Activated naive CD4-positive, alpha-beta T cell treated with anti-CD3 and anti-CD28 coated beads for 36 hours (primary cell): ENCODE data around the gene HS6ST2. TPM values are rescaled to one million over a fixed set of nuclear protein-coding genes. Genes with fewer than 3 reads are reported as not detected.

Experiments
- CTCF ChIA-PET: fragments of 350-600 bp; sonication (Branson Sonifier 250); formaldehyde crosslinking; loops from one replicate; lab custom pipeline; 2021; ENCODE audit warnings: antibody characterized with exemption; lab: Charles Lee
- DNase-seq: peaks from one replicate; pipeline ENCODE4 v3.0.0-alpha.2; 2020
- H3K27ac Mint-ChIP-seq: one replicate; pipeline ENCODE4 v1.8.0; 2021; ENCODE audit warnings: mild to moderate bottlenecking, mixed read lengths
- H3K27me3 Mint-ChIP-seq: one replicate; pipeline ENCODE4 v1.8.0; 2021; ENCODE audit warnings: low read depth, mixed read lengths
- H3K36me3 Mint-ChIP-seq: one replicate; pipeline ENCODE4 v1.8.0; 2021; ENCODE audit warnings: low read depth, mixed read lengths
- H3K4me1 Mint-ChIP-seq: one replicate; pipeline ENCODE4 v1.8.0; 2021; ENCODE audit warnings: low read depth, mixed read lengths
- H3K4me3 Mint-ChIP-seq: one replicate; pipeline ENCODE4 v1.8.0; 2021; ENCODE audit warnings: mild to moderate bottlenecking, moderate library complexity, mixed read lengths
- H3K9me3 Mint-ChIP-seq: one replicate; pipeline ENCODE4 v1.8.0; 2021; ENCODE audit warnings: mixed read lengths
- intact Hi-C: fragments of 100-400 bp; cut with micrococcal nuclease; formaldehyde crosslinking; loops from one replicate; pipeline ENCODE4 v1.15.1; 2023
- total RNA-seq, 2 experiments: library from RNA; stranded (reverse); gene quantifications; one replicate each; pipeline ENCODE4 v1.2.3, GENCODE V29; 2021

Gene HS6ST2
- total RNA-seq, 2 experiments from 2014 or later: 0.98 to 1.3 TPM

GRCh38 chrX:132741689-132742088, 216.7 kb downstream of the HS6ST2 start:
- H3K27ac Mint-ChIP-seq: no peak overlapping the region
- no peaks in the 10 kb centered on the region for H3K9me3 Mint-ChIP-seq
- no peaks in the 10 kb centered on the region for H3K27me3 Mint-ChIP-seq
- CTCF ChIA-PET: no interaction called here
- no peak for DNase-seq
- intact Hi-C loops: no loop called here
- peaks cover 12% of the 10 kb centered on the region for H3K4me1 Mint-ChIP-seq
- H3K4me3 Mint-ChIP-seq: no peak overlapping the region
- no peaks in the 10 kb centered on the region for H3K36me3 Mint-ChIP-seq

- no peaks in the 10 kb centered on the region for H3K36me3 Mint-ChIP-seq
- no peak overlapping the region for H3K27ac Mint-ChIP-seq
- no peaks in the 10 kb centered on the region for H3K27me3 Mint-ChIP-seq
- DNase-seq: no peak
- H3K9me3 Mint-ChIP-seq: no peaks in the 10 kb centered on the region
- H3K4me1 Mint-ChIP-seq: peaks cover 12% of the 10 kb centered on the region
- CTCF ChIA-PET: interaction anchor here (0.6 to 1.3 kb wide), 5 partner anchors 10 to 237 kb away, joined by 3 to 9 read pairs (median 3); no protein-coding TSS in a partner anchor
- intact Hi-C loops: no loop called here
- H3K4me3 Mint-ChIP-seq: no peak overlapping the region
Observed at GRCh38 chrX:132740316-132741123, 217.9 kb downstream of the HS6ST2 start.

- Mint-ChIP-seq H3K4me3 (no peak overlapping the region), H3K36me3 (no peaks in the 10 kb centered on the region), H3K27ac (no peak overlapping the region), H3K4me1 (peaks cover 12% of the 10 kb centered on the region), H3K9me3 (no peaks in the 10 kb centered on the region), H3K27me3 (no peaks in the 10 kb centered on the region)
- intact Hi-C loops: loop anchor here (5.0 kb wide), 1 partner anchor 218 kb away; the partner anchor contains the start of gene HS6ST2
- CTCF ChIA-PET: no interaction called here
- DNase-seq: no peak
Observed at GRCh38 chrX:132738951-132739350, 219.5 kb downstream of the HS6ST2 start.

GRCh38 chrX:132737743-132738142, 220.7 kb downstream of the HS6ST2 start:
- CTCF ChIA-PET: interaction anchor here (1.0 to 1.3 kb wide), 2 partner anchors 18 to 219 kb away, joined by 3 read pairs; no protein-coding TSS in a partner anchor
- H3K4me1 Mint-ChIP-seq: peaks cover 12% of the 10 kb centered on the region
- no peak overlapping the region for H3K27ac Mint-ChIP-seq
- no peaks in the 10 kb centered on the region for H3K27me3 Mint-ChIP-seq
- H3K36me3 Mint-ChIP-seq: no peaks in the 10 kb centered on the region
- H3K4me3 Mint-ChIP-seq: no peak overlapping the region
- DNase-seq: peak; percentile 72
- no peaks in the 10 kb centered on the region for H3K9me3 Mint-ChIP-seq
- intact Hi-C loops: loop anchor here (2.0 to 5.0 kb wide), 2 partner anchors 37 to 220 kb away; partner anchors contain the start of gene HS6ST2

GRCh38 chrX:132732236-132732635, 226.2 kb downstream of the HS6ST2 start:
- Mint-ChIP-seq H3K4me3 (no peak overlapping the region), H3K27me3 (no peaks in the 10 kb centered on the region), H3K27ac (no peak overlapping the region), H3K36me3 (no peaks in the 10 kb centered on the region), H3K9me3 (no peaks in the 10 kb centered on the region), H3K4me1 (peaks cover 6% of the 10 kb centered on the region)
- peak; percentile 7 for DNase-seq
- intact Hi-C loops: no loop called here
- CTCF ChIA-PET: interaction anchor here (0.6 kb wide), 2 partner anchors 175 to 457 kb away, joined by 3 read pairs; no protein-coding TSS in a partner anchor

- intact Hi-C loops: no loop called here
- no peaks in the 10 kb centered on the region for H3K9me3 Mint-ChIP-seq
- H3K4me3 Mint-ChIP-seq: no peak overlapping the region
- DNase-seq: no peak
- H3K27ac Mint-ChIP-seq: no peak overlapping the region
- H3K4me1 Mint-ChIP-seq: peaks cover 2% of the 10 kb centered on the region
- no peaks in the 10 kb centered on the region for H3K27me3 Mint-ChIP-seq
- no peaks in the 10 kb centered on the region for H3K36me3 Mint-ChIP-seq
- CTCF ChIA-PET: interaction anchor here (2.2 kb wide), 1 partner anchor 10 kb away, joined by 9 read pairs; no protein-coding TSS in a partner anchor
Observed at GRCh38 chrX:132730726-132731125, 227.7 kb downstream of the HS6ST2 start.

GRCh38 chrX:132730266-132730665, 228.2 kb downstream of the HS6ST2 start:
- Mint-ChIP-seq H3K36me3 (no peaks in the 10 kb centered on the region), H3K27ac (no peak overlapping the region), H3K4me3 (no peak overlapping the region), H3K27me3 (no peaks in the 10 kb centered on the region), H3K9me3 (no peaks in the 10 kb centered on the region), H3K4me1 (peaks cover 2% of the 10 kb centered on the region)
- CTCF ChIA-PET: interaction anchor here (2.2 kb wide), 1 partner anchor 10 kb away, joined by 9 read pairs; no protein-coding TSS in a partner anchor
- intact Hi-C loops: no loop called here
- no peak for DNase-seq

GRCh38 chrX:132728296-132728695, 230.1 kb downstream of the HS6ST2 start:
- Mint-ChIP-seq H3K4me3 (no peak overlapping the region), H3K27ac (no peak overlapping the region), H3K36me3 (no peaks in the 10 kb centered on the region), H3K4me1 (peaks cover 2% of the 10 kb centered on the region), H3K27me3 (no peaks in the 10 kb centered on the region), H3K9me3 (no peaks in the 10 kb centered on the region)
- CTCF ChIA-PET: no interaction called here
- no peak for DNase-seq
- intact Hi-C loops: no loop called here

- Mint-ChIP-seq H3K4me1 (no peaks in the 10 kb centered on the region), H3K27me3 (no peaks in the 10 kb centered on the region), H3K27ac (no peak overlapping the region), H3K9me3 (no peaks in the 10 kb centered on the region), H3K4me3 (no peak overlapping the region), H3K36me3 (no peaks in the 10 kb centered on the region)
- intact Hi-C loops: no loop called here
- CTCF ChIA-PET: no interaction called here
- no peak for DNase-seq
Observed at GRCh38 chrX:132718431-132718958, 239.9 kb downstream of the HS6ST2 start.

GRCh38 chrX:132716006-132716405, 242.4 kb downstream of the HS6ST2 start:
- H3K4me1 Mint-ChIP-seq: peaks cover 1% of the 10 kb centered on the region
- intact Hi-C loops: loop anchor here (2.0 kb wide), 1 partner anchor 79 kb away; no protein-coding TSS in a partner anchor
- H3K27me3 Mint-ChIP-seq: no peaks in the 10 kb centered on the region
- H3K27ac Mint-ChIP-seq: no peak overlapping the region
- H3K4me3 Mint-ChIP-seq: no peak overlapping the region
- CTCF ChIA-PET: no interaction called here
- DNase-seq: no peak
- no peaks in the 10 kb centered on the region for H3K9me3 Mint-ChIP-seq
- no peaks in the 10 kb centered on the region for H3K36me3 Mint-ChIP-seq

GRCh38 chrX:132714913-132715312, 243.5 kb downstream of the HS6ST2 start:
- no peaks in the 10 kb centered on the region for H3K9me3 Mint-ChIP-seq
- H3K27me3 Mint-ChIP-seq: no peaks in the 10 kb centered on the region
- no peak for DNase-seq
- CTCF ChIA-PET: interaction anchor here (0.7 kb wide), 1 partner anchor 258 kb away, joined by 3 read pairs; no protein-coding TSS in a partner anchor
- peaks cover 1% of the 10 kb centered on the region for H3K4me1 Mint-ChIP-seq
- no peaks in the 10 kb centered on the region for H3K36me3 Mint-ChIP-seq
- no peak overlapping the region for H3K4me3 Mint-ChIP-seq
- H3K27ac Mint-ChIP-seq: no peak overlapping the region
- intact Hi-C loops: no loop called here

GRCh38 chrX:132712350-132712749, 246.1 kb downstream of the HS6ST2 start:
- Mint-ChIP-seq H3K9me3 (no peaks in the 10 kb centered on the region), H3K36me3 (no peaks in the 10 kb centered on the region), H3K4me1 (peaks cover 1% of the 10 kb centered on the region), H3K27me3 (no peaks in the 10 kb centered on the region), H3K27ac (no peak overlapping the region), H3K4me3 (no peak overlapping the region)
- no peak for DNase-seq
- CTCF ChIA-PET: no interaction called here
- intact Hi-C loops: no loop called here
